ENCODE data around the gene CDKN2B-AS1. TPM values are rescaled to one million over a fixed set of nuclear protein-coding genes. Genes with fewer than 3 reads are reported as not detected.
A peak's percentile ranks its signal among the peaks of the same experiment; 100 is the strongest.

Gene CDKN2B-AS1
- total RNA-seq, 1 donor from 2014 or later = not detected

DNA sequence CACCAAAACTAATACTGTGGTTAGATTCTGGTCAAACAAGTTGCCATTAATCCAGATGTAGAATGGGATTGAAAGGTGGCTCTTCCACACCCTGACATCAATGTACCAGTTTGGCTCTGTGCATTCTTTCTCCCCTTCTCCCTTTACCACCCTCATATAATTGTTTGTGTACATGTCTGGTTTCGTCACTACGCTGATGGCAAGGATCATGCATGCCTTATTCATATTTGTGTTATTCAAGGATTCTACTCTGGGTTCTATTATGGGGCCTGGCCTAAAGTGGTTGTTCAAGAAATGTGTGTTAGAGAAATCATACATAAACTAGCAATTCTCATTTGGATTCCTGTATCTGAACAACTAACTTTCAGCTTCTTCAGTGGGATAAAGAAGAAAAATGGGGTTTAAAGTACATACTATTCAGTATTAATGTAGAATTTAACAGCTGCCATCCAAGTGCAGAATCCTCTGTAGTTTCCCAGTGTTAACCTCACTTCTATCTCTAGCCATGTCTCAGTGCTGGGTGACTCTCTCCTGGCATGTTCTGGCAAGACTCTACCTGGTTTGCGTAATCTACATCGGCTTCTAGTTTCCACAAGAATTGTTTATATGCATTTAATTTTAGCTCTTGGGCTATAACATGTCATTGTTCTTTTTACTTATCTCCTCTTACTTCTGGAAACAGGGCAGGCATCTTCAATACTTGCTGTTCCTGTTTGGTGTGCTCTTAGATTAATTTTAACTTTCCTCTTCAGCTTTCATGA is 42.5 kb downstream of the CDKN2B-AS1 start:
- H3K4me3 ChIP-seq = no peak overlapping the region
- intact Hi-C loops (cut with DNase I) = loop anchor here (1.0 kb wide), 1 partner anchor 223 kb away; no protein-coding TSS in a partner anchor
- DNase-seq (ENCODE audit: low spot score in 2 of 2) = no peak
- no peaks in the 10 kb centered on the region for H3K27me3 ChIP-seq
- TF ChIP-seq, protein P1, sequence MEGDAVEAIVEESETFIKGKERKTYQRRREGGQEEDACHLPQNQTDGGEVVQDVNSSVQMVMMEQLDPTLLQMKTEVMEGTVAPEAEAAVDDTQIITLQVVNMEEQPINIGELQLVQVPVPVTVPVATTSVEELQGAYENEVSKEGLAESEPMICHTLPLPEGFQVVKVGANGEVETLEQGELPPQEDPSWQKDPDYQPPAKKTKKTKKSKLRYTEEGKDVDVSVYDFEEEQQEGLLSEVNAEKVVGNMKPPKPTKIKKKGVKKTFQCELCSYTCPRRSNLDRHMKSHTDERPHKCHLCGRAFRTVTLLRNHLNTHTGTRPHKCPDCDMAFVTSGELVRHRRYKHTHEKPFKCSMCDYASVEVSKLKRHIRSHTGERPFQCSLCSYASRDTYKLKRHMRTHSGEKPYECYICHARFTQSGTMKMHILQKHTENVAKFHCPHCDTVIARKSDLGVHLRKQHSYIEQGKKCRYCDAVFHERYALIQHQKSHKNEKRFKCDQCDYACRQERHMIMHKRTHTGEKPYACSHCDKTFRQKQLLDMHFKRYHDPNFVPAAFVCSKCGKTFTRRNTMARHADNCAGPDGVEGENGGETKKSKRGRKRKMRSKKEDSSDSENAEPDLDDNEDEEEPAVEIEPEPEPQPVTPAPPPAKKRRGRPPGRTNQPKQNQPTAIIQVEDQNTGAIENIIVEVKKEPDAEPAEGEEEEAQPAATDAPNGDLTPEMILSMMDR (IDR thresholded peaks at IDR 0.05) = no peak
- no peaks in the 10 kb centered on the region for H3K4me1 ChIP-seq
- H3K36me3 ChIP-seq = no peaks in the 10 kb centered on the region
- no peak overlapping the region for H3K27ac ChIP-seq
- H3K9me3 ChIP-seq = no peaks in the 10 kb centered on the region

DNA sequence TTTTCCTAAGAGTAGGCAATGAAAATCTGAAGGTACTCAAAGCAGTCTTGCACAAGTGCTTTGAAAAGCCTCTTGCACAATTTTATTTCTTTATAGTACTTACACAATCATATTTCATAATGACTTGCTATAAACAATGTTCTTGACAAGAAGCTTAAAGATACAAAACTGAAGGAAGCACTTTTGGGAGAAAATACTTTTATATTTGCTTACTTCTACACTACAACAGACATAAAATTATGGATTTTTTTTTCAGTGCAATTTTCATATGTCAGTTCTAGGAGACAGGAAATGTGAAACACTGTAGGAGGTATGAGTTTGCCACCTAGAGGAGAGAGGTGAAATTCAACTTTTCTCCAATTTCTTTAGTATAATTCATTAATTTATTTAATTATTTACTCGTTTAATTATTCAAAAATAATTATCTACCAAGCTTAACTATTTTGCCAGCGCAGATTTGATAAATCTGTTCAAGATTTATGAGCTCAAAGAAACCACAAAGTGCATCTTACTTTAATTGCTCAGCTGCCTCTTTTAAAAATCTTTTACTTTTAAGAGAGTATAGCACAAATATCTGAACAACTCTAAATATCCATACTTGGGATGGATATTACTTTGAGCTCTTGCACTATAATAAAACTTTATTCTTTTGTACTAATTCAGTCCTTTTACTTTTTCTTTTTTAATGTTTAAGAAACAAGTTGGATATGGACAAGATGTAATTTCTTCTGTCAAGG is 43.5 kb downstream of the CDKN2B-AS1 start:
- no peak for DNase-seq (ENCODE audit: low spot score in 2 of 2)
- Histone ChIP-seq H3K4me3 (no peak overlapping the region), H3K36me3 (no peaks in the 10 kb centered on the region), H3K27ac (no peak overlapping the region), H3K9me3 (no peaks in the 10 kb centered on the region), H3K27me3 (no peaks in the 10 kb centered on the region), H3K4me1 (no peaks in the 10 kb centered on the region)
- intact Hi-C loops (cut with DNase I) = loop anchor here (1.0 kb wide), 2 partner anchors 29 to 224 kb away; partner anchors contain the start of gene CDKN2B
- TF ChIP-seq, protein P1 (IDR thresholded peaks at IDR 0.05) = peak in 2 of 3 experiments; percentile 37 to 50

- H3K4me3 ChIP-seq = no peak overlapping the region
- intact Hi-C loops (cut with DNase I) = no loop called here
- no peaks in the 10 kb centered on the region for H3K27me3 ChIP-seq
- H3K4me1 ChIP-seq = no peaks in the 10 kb centered on the region
- TF ChIP-seq, protein P1 (IDR thresholded peaks at IDR 0.05) = no peak
- H3K27ac ChIP-seq = no peak overlapping the region
- no peak for DNase-seq (ENCODE audit: low spot score in 2 of 2)
- H3K36me3 ChIP-seq = no peaks in the 10 kb centered on the region
- no peaks in the 10 kb centered on the region for H3K9me3 ChIP-seq
These were observed 44.7 kb downstream of the CDKN2B-AS1 start for GRCh38 chr9:22039258-22039657.

DNA sequence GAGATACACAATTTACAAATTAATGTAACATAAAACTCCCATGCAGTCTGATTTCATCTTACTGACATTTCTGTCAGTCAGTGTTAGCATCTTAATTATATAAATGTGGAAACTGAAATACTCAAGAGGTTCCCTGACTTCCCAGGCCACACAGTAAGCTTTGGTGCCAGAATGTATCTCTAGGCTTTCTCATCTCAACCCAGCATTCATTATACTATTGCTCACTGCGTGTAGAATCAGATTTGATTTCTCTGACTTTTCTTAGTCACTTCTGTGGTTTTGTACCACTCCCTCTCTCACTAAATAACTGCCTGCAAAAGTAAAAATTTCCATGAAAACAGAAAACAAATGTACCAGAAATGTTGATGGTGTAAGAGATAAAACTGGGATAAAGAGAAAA is 46.2 kb downstream of the CDKN2B-AS1 start:
- TF ChIP-seq, protein P1 (IDR thresholded peaks at IDR 0.05) = no peak
- no peaks in the 10 kb centered on the region for H3K4me1 ChIP-seq
- H3K9me3 ChIP-seq = no peaks in the 10 kb centered on the region
- no peaks in the 10 kb centered on the region for H3K27me3 ChIP-seq
- no peak overlapping the region for H3K27ac ChIP-seq
- no peaks in the 10 kb centered on the region for H3K36me3 ChIP-seq
- DNase-seq (ENCODE audit: low spot score in 2 of 2) = no peak
- H3K4me3 ChIP-seq = no peak overlapping the region
- intact Hi-C loops (cut with DNase I) = no loop called here

GRCh38 chr9:22041344-22041743 is 46.8 kb downstream of the CDKN2B-AS1 start:
- Histone ChIP-seq H3K27me3 (no peaks in the 10 kb centered on the region), H3K9me3 (no peaks in the 10 kb centered on the region), H3K4me1 (no peaks in the 10 kb centered on the region), H3K36me3 (no peaks in the 10 kb centered on the region), H3K4me3 (no peak overlapping the region), H3K27ac (no peak overlapping the region)
- intact Hi-C loops (cut with DNase I) = no loop called here
- TF ChIP-seq, protein P1 (IDR thresholded peaks at IDR 0.05) = no peak
- DNase-seq (ENCODE audit: low spot score in 2 of 2) = no peak
